ENCODE measurements around the gene FBXL7. TPM values are rescaled to one million over a fixed set of nuclear protein-coding genes. Genes with fewer than 3 reads are reported as not detected.

The FBXL7 gene
- total RNA-seq, 2 experiments from 2014 or later, result not detected

DNA sequence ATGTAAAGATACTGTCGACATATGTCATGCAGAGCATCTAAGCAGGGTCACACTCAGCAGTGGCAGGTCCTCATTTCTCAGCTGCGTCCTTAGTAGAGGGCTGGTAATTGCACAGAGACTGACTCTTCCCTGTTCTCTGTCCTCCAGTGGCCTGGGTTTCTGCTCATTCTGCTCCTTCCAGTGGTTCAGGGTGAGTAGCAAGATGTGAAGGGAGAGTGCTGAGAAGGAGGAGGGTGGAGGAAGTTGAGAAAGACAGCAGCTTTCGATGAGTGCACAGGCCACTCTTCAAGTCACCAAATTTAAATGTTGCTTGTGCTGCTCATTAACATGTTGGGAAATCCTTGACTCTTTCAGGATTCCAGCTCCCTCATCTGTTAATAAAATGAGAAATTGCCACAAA, 203.9 kb downstream of the FBXL7 start:
- no peaks in the 10 kb centered on the region for H3K4me1 Mint-ChIP-seq (ENCODE audit: low read depth)
- no peaks in the 10 kb centered on the region for H3K36me3 ChIP-seq (ENCODE audit: insufficient read depth, low read length)
- no peaks in the 10 kb centered on the region for H3K27me3 ChIP-seq (ENCODE audit: control insufficient read depth in 1 of 2, insufficient read depth in 2 of 2, low read length in 2 of 2)
- DNase-seq (no peak), ATAC-seq (ENCODE audit: poor library complexity) (no peak)
- H3K4me3 Mint-ChIP-seq, result no peak overlapping the region
- H3K36me3 Mint-ChIP-seq (ENCODE audit: low read depth), result no peaks in the 10 kb centered on the region
- intact Hi-C loops (cut with DNase I, micrococcal nuclease), result no loop called here
- CTCF ChIA-PET, result no interaction called here
- H3K4me3 ChIP-seq (ENCODE audit: low read length), result no peak overlapping the region
- no peak overlapping the region for H3K27ac Mint-ChIP-seq
- H3K4me1 ChIP-seq (ENCODE audit: insufficient read depth, low read length), result no peaks in the 10 kb centered on the region
- POLR2A ChIA-PET, result no interaction called here
- no peaks in the 10 kb centered on the region for H3K27me3 Mint-ChIP-seq
- TF ChIP-seq, protein P1, sequence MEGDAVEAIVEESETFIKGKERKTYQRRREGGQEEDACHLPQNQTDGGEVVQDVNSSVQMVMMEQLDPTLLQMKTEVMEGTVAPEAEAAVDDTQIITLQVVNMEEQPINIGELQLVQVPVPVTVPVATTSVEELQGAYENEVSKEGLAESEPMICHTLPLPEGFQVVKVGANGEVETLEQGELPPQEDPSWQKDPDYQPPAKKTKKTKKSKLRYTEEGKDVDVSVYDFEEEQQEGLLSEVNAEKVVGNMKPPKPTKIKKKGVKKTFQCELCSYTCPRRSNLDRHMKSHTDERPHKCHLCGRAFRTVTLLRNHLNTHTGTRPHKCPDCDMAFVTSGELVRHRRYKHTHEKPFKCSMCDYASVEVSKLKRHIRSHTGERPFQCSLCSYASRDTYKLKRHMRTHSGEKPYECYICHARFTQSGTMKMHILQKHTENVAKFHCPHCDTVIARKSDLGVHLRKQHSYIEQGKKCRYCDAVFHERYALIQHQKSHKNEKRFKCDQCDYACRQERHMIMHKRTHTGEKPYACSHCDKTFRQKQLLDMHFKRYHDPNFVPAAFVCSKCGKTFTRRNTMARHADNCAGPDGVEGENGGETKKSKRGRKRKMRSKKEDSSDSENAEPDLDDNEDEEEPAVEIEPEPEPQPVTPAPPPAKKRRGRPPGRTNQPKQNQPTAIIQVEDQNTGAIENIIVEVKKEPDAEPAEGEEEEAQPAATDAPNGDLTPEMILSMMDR (IDR thresholded peaks at IDR 0.05), result no peak
- H3K27ac ChIP-seq (ENCODE audit: low read depth in 1 of 2, low read length in 2 of 2), result no peak overlapping the region
- no peaks in the 10 kb centered on the region for H3K9me3 ChIP-seq (ENCODE audit: control insufficient read depth in 1 of 2, insufficient read depth in 1 of 2, low read length in 2 of 2)
- peaks cover 4% of the 10 kb centered on the region for H3K9me3 Mint-ChIP-seq

DNA sequence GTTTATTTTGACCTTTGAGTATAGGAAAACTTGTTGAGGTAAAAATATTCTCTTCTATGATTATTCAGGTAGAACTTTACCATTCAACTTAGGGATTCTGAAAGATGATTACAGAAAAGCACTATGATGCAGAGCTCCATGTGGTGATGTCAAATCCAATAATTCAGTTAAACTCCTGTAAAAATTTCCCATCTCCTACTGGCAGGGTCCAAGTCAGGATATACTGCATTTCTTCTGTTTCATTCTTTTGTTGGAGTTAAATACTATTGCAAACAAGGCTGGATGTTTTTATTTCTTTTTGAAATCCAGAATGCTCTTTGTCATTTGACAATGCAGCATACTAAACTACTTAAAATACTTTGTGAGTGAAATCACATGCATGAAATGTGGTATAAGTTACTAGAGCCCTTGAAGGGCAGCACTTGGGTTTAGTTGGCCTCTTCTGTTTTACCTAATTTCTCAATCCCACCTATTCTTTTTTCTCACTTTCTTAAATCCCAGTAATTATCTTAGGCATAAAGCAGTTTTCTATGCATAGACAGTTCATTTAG, 204.5 kb downstream of the FBXL7 start:
- POLR2A ChIA-PET, result no interaction called here

DNA sequence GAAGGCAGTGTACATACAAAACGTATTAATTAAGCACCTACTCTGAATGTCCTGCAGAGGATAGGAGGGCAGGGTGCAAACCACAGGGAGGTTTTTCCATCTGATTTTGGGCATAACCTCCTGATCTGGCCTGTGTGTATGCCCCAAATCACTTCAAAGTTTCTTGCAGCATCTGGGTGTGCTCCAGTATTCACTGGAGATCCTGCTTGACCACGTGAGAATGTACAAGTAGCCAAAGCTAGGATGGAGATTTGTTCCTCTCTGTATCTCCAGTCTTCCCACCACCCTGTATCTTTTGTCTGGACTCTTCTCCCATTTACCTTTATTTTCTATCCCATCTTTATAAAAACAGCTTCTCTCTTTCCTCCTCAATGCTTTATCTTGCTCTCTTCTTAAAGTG, 207.7 kb downstream of the FBXL7 start:
- ChIA-PET CTCF (no interaction called here), POLR2A (no interaction called here)
- H3K36me3 ChIP-seq (ENCODE audit: insufficient read depth, low read length), result no peaks in the 10 kb centered on the region
- no peaks in the 10 kb centered on the region for H3K4me1 ChIP-seq (ENCODE audit: insufficient read depth, low read length)
- H3K27me3 ChIP-seq (ENCODE audit: control insufficient read depth in 1 of 2, insufficient read depth in 2 of 2, low read length in 2 of 2), result no peaks in the 10 kb centered on the region
- peaks cover 9% of the 10 kb centered on the region for H3K9me3 Mint-ChIP-seq
- no peaks in the 10 kb centered on the region for H3K36me3 Mint-ChIP-seq (ENCODE audit: low read depth)
- ATAC-seq (ENCODE audit: poor library complexity) (no peak), DNase-seq (no peak)
- TF ChIP-seq, protein P1 (IDR thresholded peaks at IDR 0.05), result no peak
- H3K4me3 ChIP-seq (ENCODE audit: low read length), result no peak overlapping the region
- no peak overlapping the region for H3K27ac ChIP-seq (ENCODE audit: low read depth in 1 of 2, low read length in 2 of 2)
- H3K4me3 Mint-ChIP-seq, result no peak overlapping the region
- no peak overlapping the region for H3K27ac Mint-ChIP-seq
- no peaks in the 10 kb centered on the region for H3K9me3 ChIP-seq (ENCODE audit: control insufficient read depth in 1 of 2, insufficient read depth in 1 of 2, low read length in 2 of 2)
- H3K27me3 Mint-ChIP-seq, result no peaks in the 10 kb centered on the region
- no peaks in the 10 kb centered on the region for H3K4me1 Mint-ChIP-seq (ENCODE audit: low read depth)
- intact Hi-C loops (cut with DNase I, micrococcal nuclease), result no loop called here

More for the DNA sequence above, 204.5 kb downstream of the FBXL7 start:
- no peak overlapping the region for H3K27ac ChIP-seq (ENCODE audit: low read depth in 1 of 2, low read length in 2 of 2)
- no peak overlapping the region for H3K4me3 ChIP-seq (ENCODE audit: low read length)
- Mint-ChIP-seq H3K36me3 (ENCODE audit: low read depth) (no peaks in the 10 kb centered on the region), H3K9me3 (peaks cover 4% of the 10 kb centered on the region), H3K27me3 (no peaks in the 10 kb centered on the region), H3K4me3 (no peak overlapping the region), H3K4me1 (ENCODE audit: low read depth) (no peaks in the 10 kb centered on the region), H3K27ac (no peak overlapping the region)
- no peak for ATAC-seq (ENCODE audit: poor library complexity)
- intact Hi-C loops (cut with DNase I, micrococcal nuclease), result no loop called here
- H3K36me3 ChIP-seq (ENCODE audit: insufficient read depth, low read length), result no peaks in the 10 kb centered on the region
- H3K9me3 ChIP-seq (ENCODE audit: control insufficient read depth in 1 of 2, insufficient read depth in 1 of 2, low read length in 2 of 2), result no peaks in the 10 kb centered on the region
- CTCF ChIA-PET, result no interaction called here
- DNase-seq, result no peak
- no peaks in the 10 kb centered on the region for H3K4me1 ChIP-seq (ENCODE audit: insufficient read depth, low read length)
- no peaks in the 10 kb centered on the region for H3K27me3 ChIP-seq (ENCODE audit: control insufficient read depth in 1 of 2, insufficient read depth in 2 of 2, low read length in 2 of 2)
- TF ChIP-seq, protein P1 (IDR thresholded peaks at IDR 0.05), result no peak
